Activated CD4-positive, alpha-beta T cell treated with anti-CD3 and anti-CD28 coated beads, Interleukin-2, Interleukin-4, amounts not matched to agents 100 ng/mL and 50 ng/mL, durations not matched to agents 16 hours and 8 hours (primary cell): ENCODE data around the gene SART3.
"Not testable (repeated sequence)": the region's sequence is repeated elsewhere in the genome, so short reads cannot be mapped to it uniquely, and the experiment has no call there.

ENCODE experiments used
- DNase-seq: peaks from one replicate; pipeline ENCODE4 v3.0.0-alpha.2; 2020; ENCODE audit warnings: low spot score

The SART3 gene

GRCh38 chr12:108596854-108597558 is 36.0 kb upstream of the SART3 start:
- no peak for DNase-seq

- DNase-seq = no peak
Observed at GRCh38 chr12:108595711-108596647, 35.0 kb upstream of the SART3 start.

GRCh38 chr12:108594960-108595710 is 34.2 kb upstream of the SART3 start:
- DNase-seq = no peak

- DNase-seq = no peak
Observed at GRCh38 chr12:108594323-108594903, 33.4 kb upstream of the SART3 start.

- no peak for DNase-seq
Observed at GRCh38 chr12:108592033-108592909, 31.3 kb upstream of the SART3 start.

- no peak for DNase-seq
Observed at GRCh38 chr12:108591267-108591980, 30.5 kb upstream of the SART3 start.

- DNase-seq = not testable (repeated sequence)
Observed at GRCh38 chr12:108590463-108590862, 29.5 kb upstream of the SART3 start.

GRCh38 chr12:108589840-108590229 is 28.9 kb upstream of the SART3 start:
- no peak for DNase-seq

- no peak for DNase-seq
Observed at GRCh38 chr12:108589028-108589839, 28.3 kb upstream of the SART3 start.

- DNase-seq = no peak
Observed at GRCh38 chr12:108587826-108588225, 26.9 kb upstream of the SART3 start.

GRCh38 chr12:108586306-108586705 is 25.3 kb upstream of the SART3 start:
- DNase-seq = no peak

GRCh38 chr12:108585864-108586263 is 24.9 kb upstream of the SART3 start:
- no peak for DNase-seq

GRCh38 chr12:108584456-108585065 is 23.6 kb upstream of the SART3 start:
- no peak for DNase-seq

- no peak for DNase-seq
Observed at GRCh38 chr12:108583991-108584390, 23.0 kb upstream of the SART3 start.

GRCh38 chr12:108582978-108583770 is 22.2 kb upstream of the SART3 start:
- no peak for DNase-seq

- DNase-seq = no peak
Observed at GRCh38 chr12:108582509-108582908, 21.5 kb upstream of the SART3 start.

- DNase-seq = no peak
Observed at GRCh38 chr12:108581311-108582227, 20.6 kb upstream of the SART3 start.
